Smooth muscle cell (in vitro differentiated cells): ENCODE results near the gene SF3B2. TPM values are rescaled to one million over a fixed set of nuclear protein-coding genes. Genes with fewer than 3 reads are reported as not detected.

Experiments
- DNase-seq: peaks from one replicate; lab custom pipeline; 2025; ENCODE audit not compliant: unreplicated experiment; lab: John Stamatoyannopoulos, UW
- H2AFZ ChIP-seq: fragments of 200-600 bp; sonication (generic); 2 replicates; pipeline ENCODE4 v1.6.0; 2016; ENCODE audit warnings: antibody characterized with exemption, low read depth, mild to moderate bottlenecking
- H3F3A ChIP-seq: fragments of 200-600 bp; sonication (generic); 2 replicates; pipeline ENCODE4 v1.6.0; 2017; ENCODE audit warnings: antibody characterized with exemption, low read depth
- H3K27ac ChIP-seq: fragments of 200-600 bp; sonication (generic); 2 replicates; pipeline ENCODE4 v1.5.1; 2016; ENCODE audit warnings: low read depth, mild to moderate bottlenecking
- H3K27me3 ChIP-seq: fragments of 200-600 bp; sonication (generic); 2 replicates; pipeline ENCODE4 v1.6.1; 2016; ENCODE audit warnings: low read depth, mild to moderate bottlenecking
- H3K36me3 ChIP-seq: fragments of 200-600 bp; sonication (generic); 2 replicates; pipeline ENCODE4 v1.5.1; 2016; ENCODE audit warnings: low read depth
- H3K4me1 ChIP-seq: fragments of 200-600 bp; sonication (generic); 2 replicates; pipeline ENCODE4 v1.5.1; 2016; ENCODE audit warnings: low read depth
- H3K4me2 ChIP-seq: fragments of 200-600 bp; sonication (generic); 2 replicates; pipeline ENCODE4 v1.6.0; 2016; ENCODE audit warnings: mild to moderate bottlenecking
- H3K4me3 ChIP-seq: fragments of 200-600 bp; sonication (generic); 2 replicates; pipeline ENCODE4 v1.5.1; 2016; ENCODE audit warnings: mild to moderate bottlenecking
- H3K79me2 ChIP-seq: fragments of 200-600 bp; sonication (generic); 2 replicates; pipeline ENCODE4 v1.6.0; 2016; ENCODE audit warnings: low read depth, mild to moderate bottlenecking
- H3K9ac ChIP-seq: fragments of 200-600 bp; sonication (generic); 2 replicates; pipeline ENCODE4 v1.6.0; 2016; ENCODE audit warnings: low read depth
- H3K9me3 ChIP-seq: fragments of 200-600 bp; sonication (generic); replicated peaks from 2 replicates; pipeline ENCODE4 v1.5.1; 2016; ENCODE audit warnings: low read depth
- H4K20me1 ChIP-seq: fragments of 200-600 bp; sonication (generic); 2 replicates; pipeline ENCODE4 v1.6.0; 2016; ENCODE audit warnings: low read depth
- CTCF ChIP-seq: fragments of 200-600 bp; sonication (generic); IDR thresholded peaks from 2 replicates; pipeline ENCODE4 v1.5.1; 2017; ENCODE audit warnings: borderline replicate concordance, mild to moderate bottlenecking, antibody characterized with exemption; ENCODE audit not compliant: insufficient read depth, poor library complexity, severe bottlenecking
- WGBS: methylation state at CpG from one replicate; pipeline ENCODE4 v1.1.7; 2016; ENCODE audit warnings: low lambda C conversion rate; 5-methylcytosine and 5-hydroxymethylcytosine counted together
- polyA plus RNA-seq: library from polyadenylated mRNA; unstranded; fragments of >200 nt; fragmentation: Nextera tagmentation; extraction: Ambion mirVana; gene quantifications from 2 replicates; pipeline ENCODE4 v1.2.1, GENCODE V29; 2016
- total RNA-seq: library from RNA; depleted of rRNA; stranded (reverse); fragments of >200 nt; gene quantifications from 2 replicates; pipeline ENCODE4 v1.2.3, GENCODE V29; 2014

SF3B2 gene
- total and polyA plus RNA-seq, 2 experiments from 2014 or later: 125 to 182 TPM

- WGBS: 92% methylated on average over 2 of the region's 2 CpGs
- Histone ChIP-seq H3K27ac (peak overlapping the region; percentile 22), H3K9me3 (no peaks in the 10 kb centered on the region), H3K36me3 (peaks cover 26% of the 10 kb centered on the region), H3K4me2 (no peak overlapping the region), H2AFZ (no peak overlapping the region), H3K9ac (no peak overlapping the region), H3K4me1 (no peaks in the 10 kb centered on the region), H3K27me3 (no peaks in the 10 kb centered on the region), H3K4me3 (no peak overlapping the region), H3K79me2 (peaks cover 53% of the 10 kb centered on the region), H3F3A (peaks cover 44% of the 10 kb centered on the region), H4K20me1 (peaks cover 35% of the 10 kb centered on the region)
- TF ChIP-seq CTCF: no peak
- no peak for DNase-seq
Measured at GRCh38 chr11:66063900-66064299, 11.7 kb downstream of the SF3B2 start.

GRCh38 chr11:66064571-66064970, 12.4 kb downstream of the SF3B2 start:
- Histone ChIP-seq H3F3A (peaks cover 44% of the 10 kb centered on the region), H4K20me1 (peaks cover 35% of the 10 kb centered on the region), H3K9ac (no peak overlapping the region), H3K36me3 (peaks cover 23% of the 10 kb centered on the region), H3K79me2 (peaks cover 53% of the 10 kb centered on the region), H3K27me3 (no peaks in the 10 kb centered on the region), H3K9me3 (no peaks in the 10 kb centered on the region), H3K4me3 (no peak overlapping the region), H2AFZ (no peak overlapping the region), H3K4me2 (no peak overlapping the region), H3K27ac (peak overlapping the region; percentile 22), H3K4me1 (peaks cover 5% of the 10 kb centered on the region)
- WGBS: 100% methylated on average over 1 of the region's 1 CpG
- no peak for TF ChIP-seq CTCF
- no peak for DNase-seq

- Histone ChIP-seq H3K36me3 (peaks cover 11% of the 10 kb centered on the region), H3K4me3 (no peak overlapping the region), H2AFZ (no peak overlapping the region), H3K9ac (no peak overlapping the region), H3K4me1 (peaks cover 5% of the 10 kb centered on the region), H3K9me3 (no peaks in the 10 kb centered on the region), H3F3A (peaks cover 40% of the 10 kb centered on the region), H4K20me1 (peaks cover 42% of the 10 kb centered on the region), H3K27ac (peak overlapping the region; percentile 89), H3K79me2 (peaks cover 54% of the 10 kb centered on the region), H3K4me2 (no peak overlapping the region), H3K27me3 (no peaks in the 10 kb centered on the region)
- no peak for DNase-seq
- 94% methylated on average over 3 of the region's 3 CpGs for WGBS
- no peak for TF ChIP-seq CTCF
Measured at GRCh38 chr11:66066751-66067150, 14.6 kb downstream of the SF3B2 start.

GRCh38 chr11:66067640-66068039, 15.5 kb downstream of the SF3B2 start:
- Histone ChIP-seq H3F3A (peaks cover 38% of the 10 kb centered on the region), H2AFZ (no peak overlapping the region), H3K36me3 (peaks cover 9% of the 10 kb centered on the region), H4K20me1 (peaks cover 50% of the 10 kb centered on the region), H3K9ac (no peak overlapping the region), H3K9me3 (no peaks in the 10 kb centered on the region), H3K4me3 (no peak overlapping the region), H3K4me2 (peak overlapping the region; percentile 50), H3K27me3 (no peaks in the 10 kb centered on the region), H3K27ac (peak overlapping the region; percentile 89), H3K79me2 (peaks cover 55% of the 10 kb centered on the region), H3K4me1 (peaks cover 11% of the 10 kb centered on the region)
- DNase-seq: no peak
- no peak for TF ChIP-seq CTCF
- 92% methylated on average over 4 of the region's 4 CpGs for WGBS
